Measurements from ENCODE around the gene CC2D1A.

The CC2D1A gene

DNA sequence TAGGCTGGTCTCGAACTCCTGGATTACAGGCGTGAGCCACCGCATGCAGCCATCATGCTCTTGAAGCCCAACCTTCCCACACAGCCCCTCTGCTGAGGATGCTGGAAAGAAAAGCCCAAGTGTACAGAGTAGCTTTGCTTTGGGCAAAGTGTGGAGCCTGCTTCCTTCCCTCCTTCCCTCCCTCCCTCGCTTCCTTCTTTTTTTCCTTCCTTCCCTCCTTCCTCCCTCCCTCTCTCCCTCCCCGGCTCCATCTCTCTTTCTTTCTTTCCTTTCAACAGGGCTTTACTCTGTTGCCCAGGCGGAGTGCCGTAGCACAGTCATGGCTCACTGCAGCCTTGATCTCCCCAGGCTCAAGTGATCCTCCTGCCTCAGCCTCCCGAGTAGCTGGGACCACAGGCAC lies 2.7 kb downstream of the CC2D1A start:
- TF ChIP-seq CTCF (IDR thresholded peaks at IDR 0.05) (no peak), ZFX (IDR thresholded peaks at IDR 0.05; ENCODE audit: borderline replicate concordance) (no peak)
- no peak overlapping the region for H3K27ac ChIP-seq

- no peak overlapping the region for H3K27ac ChIP-seq
- TF ChIP-seq CTCF (IDR thresholded peaks at IDR 0.05): no peak
- TF ChIP-seq ZFX (IDR thresholded peaks at IDR 0.05; ENCODE audit: borderline replicate concordance): no peak
These were observed 3.4 kb downstream of the CC2D1A start for GRCh38 chr19:13909430-13909829.

DNA sequence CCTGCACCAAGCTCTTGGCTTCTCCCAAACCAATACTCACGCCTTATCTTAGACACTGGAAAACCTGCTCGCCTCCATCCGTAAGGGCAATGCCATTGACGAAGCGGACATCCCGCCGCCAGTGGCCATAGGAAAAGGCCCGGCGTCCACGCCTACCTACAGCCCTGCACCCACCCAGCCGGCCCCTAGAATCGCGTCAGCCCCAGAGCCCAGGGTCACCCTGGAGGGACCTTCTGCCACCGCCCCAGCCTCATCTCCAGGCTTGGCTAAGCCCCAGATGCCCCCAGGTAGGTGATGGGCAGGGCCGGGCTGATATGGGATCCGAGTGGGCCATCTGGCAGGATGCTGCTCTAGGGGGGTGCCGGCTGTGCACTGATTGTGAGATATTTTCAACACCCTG lies 7.4 kb downstream of the CC2D1A start:
- no peak overlapping the region for H3K27ac ChIP-seq
- no peak for TF ChIP-seq CTCF (IDR thresholded peaks at IDR 0.05)
- TF ChIP-seq ZFX (IDR thresholded peaks at IDR 0.05; ENCODE audit: borderline replicate concordance): no peak

DNA sequence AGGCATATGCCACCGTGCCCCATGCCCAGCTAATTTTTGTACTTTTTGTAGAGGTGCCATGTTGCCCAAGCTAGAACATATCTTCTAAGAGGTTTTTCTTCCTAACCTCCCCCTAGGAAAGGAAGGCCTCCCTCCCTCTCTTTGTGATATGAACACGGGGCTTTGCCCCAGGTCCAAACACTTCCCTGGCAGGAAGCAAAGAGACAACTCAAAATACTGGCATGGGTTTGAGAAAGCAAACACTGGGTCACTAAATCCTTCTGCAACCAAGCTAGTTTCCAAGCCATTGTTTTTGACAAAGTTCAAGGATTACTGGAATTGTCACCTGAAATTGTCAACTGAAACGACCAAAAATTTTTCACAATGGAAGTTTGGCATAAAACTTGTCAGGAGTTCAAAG lies 8.8 kb downstream of the CC2D1A start:
- no peak for TF ChIP-seq ZFX (IDR thresholded peaks at IDR 0.05; ENCODE audit: borderline replicate concordance)
- no peak for TF ChIP-seq CTCF (IDR thresholded peaks at IDR 0.05)
- no peak overlapping the region for H3K27ac ChIP-seq

GRCh38 chr19:13917888-13918406 lies 11.9 kb downstream of the CC2D1A start:
- no peak overlapping the region for H3K27ac ChIP-seq
- TF ChIP-seq ZFX (IDR thresholded peaks at IDR 0.05; ENCODE audit: borderline replicate concordance) (no peak), CTCF (IDR thresholded peaks at IDR 0.05) (no peak)

- TF ChIP-seq ZFX (IDR thresholded peaks at IDR 0.05; ENCODE audit: borderline replicate concordance): no peak
These were observed 12.9 kb downstream of the CC2D1A start for GRCh38 chr19:13918726-13919411.

GRCh38 chr19:13920524-13920923 lies 14.5 kb downstream of the CC2D1A start:
- TF ChIP-seq ZFX (IDR thresholded peaks at IDR 0.05; ENCODE audit: borderline replicate concordance): no peak
- TF ChIP-seq CTCF (IDR thresholded peaks at IDR 0.05): no peak
- H3K27ac ChIP-seq: no peak overlapping the region

More at GRCh38 chr19:13918726-13919411, 12.9 kb downstream of the CC2D1A start:
- no peak overlapping the region for H3K27ac ChIP-seq
